GM23338 (cell line): ENCODE measurements around the gene TSPOAP1. TPM values are rescaled to one million over a fixed set of nuclear protein-coding genes. Genes with fewer than 3 reads are reported as not detected.
A peak's percentile ranks its signal among the peaks of the same experiment; 100 is the strongest.

Experiments used
- ATAC-seq: fragments of 200-7000 bp; cut with Tn5 transposase; 3 replicates; pipeline ENCODE4 v1.9.1; 2020
- DNase-seq: peaks from one replicate; pipeline ENCODE4 v3.0.0-alpha.2; 2015; ENCODE audit warnings: low spot score
- H2AFZ ChIP-seq: fragments of 200-600 bp; sonication (generic); 2 replicates; pipeline ENCODE4 v1.8.0; 2016; ENCODE audit warnings: antibody characterized with exemption, mild to moderate bottlenecking, moderate library complexity
- H3F3A ChIP-seq: fragments of 200-600 bp; sonication (generic); replicated peaks from 2 replicates; pipeline ENCODE4 v1.8.0; 2017; ENCODE audit warnings: antibody characterized with exemption, mixed run types, low read depth
- H3K27ac ChIP-seq: fragments of 200-600 bp; sonication (generic); 2 replicates; pipeline ENCODE4 v1.6.1; 2016; ENCODE audit warnings: low read depth
- H3K27me3 ChIP-seq: fragments of 200-600 bp; sonication (generic); 2 replicates; pipeline ENCODE4 v1.8.0; 2016; ENCODE audit warnings: mild to moderate bottlenecking, mixed run types, moderate library complexity; ENCODE audit not compliant: insufficient read depth
- H3K36me3 ChIP-seq: fragments of 200-600 bp; sonication (generic); 2 replicates; pipeline ENCODE4 v1.8.0; 2016; ENCODE audit warnings: mild to moderate bottlenecking; ENCODE audit not compliant: insufficient read depth
- H3K4me1 ChIP-seq: fragments of 200-600 bp; sonication (generic); 2 replicates; pipeline ENCODE4 v1.8.0; 2016; ENCODE audit warnings: mild to moderate bottlenecking, moderate library complexity; ENCODE audit not compliant: insufficient read depth
- H3K4me2 ChIP-seq: fragments of 200-600 bp; sonication (generic); 2 replicates; pipeline ENCODE4 v1.7.1; 2017; ENCODE audit warnings: mixed run types
- H3K4me3 ChIP-seq: fragments of 200-600 bp; sonication (generic); 2 replicates; pipeline ENCODE4 v1.6.1; 2016; ENCODE audit warnings: mixed run types
- H3K79me2 ChIP-seq: fragments of 200-600 bp; sonication (generic); replicated peaks from 2 replicates; pipeline ENCODE4 v1.8.0; 2017; ENCODE audit warnings: mild to moderate bottlenecking; ENCODE audit not compliant: insufficient read depth
- H3K9me2 ChIP-seq: fragments of 200-600 bp; sonication (generic); 2 replicates; pipeline ENCODE4 v1.8.0; 2017; ENCODE audit not compliant: insufficient read depth
- H4K20me1 ChIP-seq: fragments of 200-600 bp; sonication (generic); replicated peaks from 2 replicates; pipeline ENCODE4 v1.8.0; 2017; ENCODE audit warnings: mild to moderate bottlenecking; ENCODE audit not compliant: insufficient read depth
- H3K27ac Mint-ChIP-seq: 2 replicates; pipeline ENCODE4 v1.8.0; 2020; ENCODE audit warnings: inconsistent platforms, mild to moderate bottlenecking, moderate library complexity, mixed read lengths
- H3K27me3 Mint-ChIP-seq: 3 replicates; pipeline ENCODE4 v1.8.0; 2022; ENCODE audit warnings: low read depth, mild to moderate bottlenecking, moderate library complexity, mixed read lengths, inconsistent platforms; ENCODE audit not compliant: insufficient read depth, poor library complexity
- H3K36me3 Mint-ChIP-seq: 3 replicates; pipeline ENCODE4 v1.8.0; 2021; ENCODE audit warnings: low read depth, mild to moderate bottlenecking, inconsistent platforms, moderate library complexity, mixed read lengths
- H3K4me1 Mint-ChIP-seq: 3 replicates; pipeline ENCODE4 v1.8.0; 2020; ENCODE audit warnings: mild to moderate bottlenecking, inconsistent platforms, mixed read lengths
- H3K4me3 Mint-ChIP-seq: 3 replicates; pipeline ENCODE4 v1.8.0; 2021; ENCODE audit warnings: moderate library complexity, mild to moderate bottlenecking, inconsistent platforms, mixed read lengths
- H3K9me3 Mint-ChIP-seq: 3 replicates; pipeline ENCODE4 v1.8.0; 2020; ENCODE audit warnings: moderate library complexity, mild to moderate bottlenecking, inconsistent platforms, mixed read lengths
- CREB1 ChIP-seq: fragments of 250-450 bp; sonication (Bioruptor Pico); IDR thresholded peaks from 2 replicates; pipeline ENCODE4 v1.5.0; 2020; ENCODE audit warnings: low read depth, mild to moderate bottlenecking, moderate library complexity
- polyA plus RNA-seq: library from polyadenylated mRNA; unstranded; fragments of >200 nt; fragmentation: Nextera tagmentation; extraction: Ambion mirVana; gene quantifications from 2 replicates; pipeline ENCODE4 v1.2.1, GENCODE V29; 2016
- total RNA-seq: library from RNA; depleted of rRNA; stranded (reverse); fragments of >200 nt; shearing (Covaris generic); gene quantifications from 2 replicates; pipeline ENCODE4 v1.2.3, GENCODE V29; 2014
- TF ChIP-seq, protein P1 (sequence below): fragments of 250-450 bp; sonication (Bioruptor Pico); IDR thresholded peaks from 2 replicates; pipeline ENCODE4 v1.5.0; 2020; ENCODE audit warnings: mild to moderate bottlenecking, moderate library complexity
- TF ChIP-seq, protein P2 (sequence below): IDR thresholded peaks from 2 replicates; pipeline ENCODE4 v1.6.1; 2016; ENCODE audit warnings: antibody characterized with exemption
- TF ChIP-seq, protein P3 (sequence below), 2 experiments: fragments of 200-600 bp in 1 of 2; sonication (generic) in 1 of 2; conservative IDR thresholded peaks; 2 replicates each; pipeline versions ENCODE4 v1.5.1 to v1.6.1; 2016 to 2017; ENCODE audit warnings: antibody characterized with exemption in 2 of 2, low read depth in 2 of 2, mild to moderate bottlenecking in 2 of 2, moderate library complexity in 1 of 2

TSPOAP1 gene
- total and polyA plus RNA-seq, 2 experiments from 2014 or later, result 7.3 to 11.8 TPM

DNA sequence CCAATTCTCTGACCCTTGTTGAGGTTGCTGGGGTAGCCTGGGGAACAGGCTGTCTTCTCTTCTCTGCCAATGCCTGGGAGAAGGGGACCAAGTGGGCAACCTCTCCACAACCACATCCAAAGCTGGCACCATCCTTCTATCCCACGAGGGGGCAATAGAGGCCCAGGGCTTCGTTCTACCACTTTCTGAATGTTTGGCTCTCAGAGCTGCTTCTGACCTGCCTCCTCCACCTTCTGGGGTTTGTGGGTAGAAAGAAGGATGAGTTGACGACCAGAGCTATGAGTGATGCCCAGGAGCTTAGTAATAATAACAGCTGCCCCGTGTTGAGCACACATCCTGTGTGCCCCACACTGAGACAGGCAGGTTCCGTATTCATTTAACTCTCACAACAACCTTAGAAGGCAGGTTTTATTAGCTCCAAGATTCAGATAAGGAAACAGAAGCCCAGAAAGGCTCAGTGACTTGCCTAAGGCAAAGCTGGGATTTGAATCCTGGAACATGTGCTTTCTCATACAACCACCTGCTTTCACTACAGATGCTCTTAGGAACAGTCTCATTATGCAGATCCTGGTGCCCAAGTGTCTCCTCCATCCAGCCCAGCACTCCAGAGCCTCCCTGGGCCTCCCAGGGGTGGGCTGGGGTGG lies 11.1 kb downstream of the TSPOAP1 start:
- no peak overlapping the region for H2AFZ ChIP-seq
- no peaks in the 10 kb centered on the region for H3K27me3 ChIP-seq
- no peaks in the 10 kb centered on the region for H3K36me3 ChIP-seq
- no peak overlapping the region for H3K4me2 ChIP-seq
- no peaks in the 10 kb centered on the region for H3F3A ChIP-seq
- H4K20me1 ChIP-seq, result no peaks in the 10 kb centered on the region
- ATAC-seq, result peak; percentile 90
- no peaks in the 10 kb centered on the region for H3K79me2 ChIP-seq
- H3K27ac ChIP-seq, result no peak overlapping the region
- TF ChIP-seq, protein P1, sequence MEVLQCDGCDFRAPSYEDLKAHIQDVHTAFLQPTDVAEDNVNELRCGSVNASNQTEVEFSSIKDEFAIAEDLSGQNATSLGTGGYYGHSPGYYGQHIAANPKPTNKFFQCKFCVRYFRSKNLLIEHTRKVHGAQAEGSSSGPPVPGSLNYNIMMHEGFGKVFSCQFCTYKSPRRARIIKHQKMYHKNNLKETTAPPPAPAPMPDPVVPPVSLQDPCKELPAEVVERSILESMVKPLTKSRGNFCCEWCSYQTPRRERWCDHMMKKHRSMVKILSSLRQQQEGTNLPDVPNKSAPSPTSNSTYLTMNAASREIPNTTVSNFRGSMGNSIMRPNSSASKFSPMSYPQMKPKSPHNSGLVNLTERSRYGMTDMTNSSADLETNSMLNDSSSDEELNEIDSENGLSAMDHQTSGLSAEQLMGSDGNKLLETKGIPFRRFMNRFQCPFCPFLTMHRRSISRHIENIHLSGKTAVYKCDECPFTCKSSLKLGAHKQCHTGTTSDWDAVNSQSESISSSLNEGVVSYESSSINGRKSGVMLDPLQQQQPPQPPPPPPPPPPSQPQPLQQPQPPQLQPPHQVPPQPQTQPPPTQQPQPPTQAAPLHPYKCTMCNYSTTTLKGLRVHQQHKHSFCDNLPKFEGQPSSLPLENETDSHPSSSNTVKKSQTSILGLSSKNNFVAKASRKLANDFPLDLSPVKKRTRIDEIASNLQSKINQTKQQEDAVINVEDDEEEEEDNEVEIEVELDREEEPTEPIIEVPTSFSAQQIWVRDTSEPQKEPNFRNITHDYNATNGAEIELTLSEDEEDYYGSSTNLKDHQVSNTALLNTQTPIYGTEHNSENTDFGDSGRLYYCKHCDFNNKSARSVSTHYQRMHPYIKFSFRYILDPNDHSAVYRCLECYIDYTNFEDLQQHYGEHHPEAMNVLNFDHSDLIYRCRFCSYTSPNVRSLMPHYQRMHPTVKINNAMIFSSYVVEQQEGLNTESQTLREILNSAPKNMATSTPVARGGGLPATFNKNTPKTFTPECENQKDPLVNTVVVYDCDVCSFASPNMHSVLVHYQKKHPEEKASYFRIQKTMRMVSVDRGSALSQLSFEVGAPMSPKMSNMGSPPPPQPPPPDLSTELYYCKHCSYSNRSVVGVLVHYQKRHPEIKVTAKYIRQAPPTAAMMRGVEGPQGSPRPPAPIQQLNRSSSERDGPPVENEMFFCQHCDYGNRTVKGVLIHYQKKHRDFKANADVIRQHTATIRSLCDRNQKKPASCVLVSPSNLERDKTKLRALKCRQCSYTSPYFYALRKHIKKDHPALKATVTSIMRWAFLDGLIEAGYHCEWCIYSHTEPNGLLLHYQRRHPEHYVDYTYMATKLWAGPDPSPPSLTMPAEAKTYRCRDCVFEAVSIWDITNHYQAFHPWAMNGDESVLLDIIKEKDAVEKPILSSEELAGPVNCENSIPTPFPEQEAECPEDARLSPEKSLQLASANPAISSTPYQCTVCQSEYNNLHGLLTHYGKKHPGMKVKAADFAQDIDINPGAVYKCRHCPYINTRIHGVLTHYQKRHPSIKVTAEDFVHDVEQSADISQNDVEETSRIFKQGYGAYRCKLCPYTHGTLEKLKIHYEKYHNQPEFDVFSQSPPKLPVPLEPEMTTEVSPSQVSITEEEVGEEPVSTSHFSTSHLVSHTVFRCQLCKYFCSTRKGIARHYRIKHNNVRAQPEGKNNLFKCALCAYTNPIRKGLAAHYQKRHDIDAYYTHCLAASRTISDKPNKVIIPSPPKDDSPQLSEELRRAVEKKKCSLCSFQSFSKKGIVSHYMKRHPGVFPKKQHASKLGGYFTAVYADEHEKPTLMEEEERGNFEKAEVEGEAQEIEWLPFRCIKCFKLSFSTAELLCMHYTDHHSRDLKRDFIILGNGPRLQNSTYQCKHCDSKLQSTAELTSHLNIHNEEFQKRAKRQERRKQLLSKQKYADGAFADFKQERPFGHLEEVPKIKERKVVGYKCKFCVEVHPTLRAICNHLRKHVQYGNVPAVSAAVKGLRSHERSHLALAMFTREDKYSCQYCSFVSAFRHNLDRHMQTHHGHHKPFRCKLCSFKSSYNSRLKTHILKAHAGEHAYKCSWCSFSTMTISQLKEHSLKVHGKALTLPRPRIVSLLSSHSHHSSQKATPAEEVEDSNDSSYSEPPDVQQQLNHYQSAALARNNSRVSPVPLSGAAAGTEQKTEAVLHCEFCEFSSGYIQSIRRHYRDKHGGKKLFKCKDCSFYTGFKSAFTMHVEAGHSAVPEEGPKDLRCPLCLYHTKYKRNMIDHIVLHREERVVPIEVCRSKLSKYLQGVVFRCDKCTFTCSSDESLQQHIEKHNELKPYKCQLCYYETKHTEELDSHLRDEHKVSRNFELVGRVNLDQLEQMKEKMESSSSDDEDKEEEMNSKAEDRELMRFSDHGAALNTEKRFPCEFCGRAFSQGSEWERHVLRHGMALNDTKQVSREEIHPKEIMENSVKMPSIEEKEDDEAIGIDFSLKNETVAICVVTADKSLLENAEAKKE (CRISPR knock-in tag), result no peak
- TF ChIP-seq, protein P2, sequence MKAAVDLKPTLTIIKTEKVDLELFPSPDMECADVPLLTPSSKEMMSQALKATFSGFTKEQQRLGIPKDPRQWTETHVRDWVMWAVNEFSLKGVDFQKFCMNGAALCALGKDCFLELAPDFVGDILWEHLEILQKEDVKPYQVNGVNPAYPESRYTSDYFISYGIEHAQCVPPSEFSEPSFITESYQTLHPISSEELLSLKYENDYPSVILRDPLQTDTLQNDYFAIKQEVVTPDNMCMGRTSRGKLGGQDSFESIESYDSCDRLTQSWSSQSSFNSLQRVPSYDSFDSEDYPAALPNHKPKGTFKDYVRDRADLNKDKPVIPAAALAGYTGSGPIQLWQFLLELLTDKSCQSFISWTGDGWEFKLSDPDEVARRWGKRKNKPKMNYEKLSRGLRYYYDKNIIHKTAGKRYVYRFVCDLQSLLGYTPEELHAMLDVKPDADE, result no peak
- TF ChIP-seq CREB1, result no peak
- TF ChIP-seq, protein P3, sequence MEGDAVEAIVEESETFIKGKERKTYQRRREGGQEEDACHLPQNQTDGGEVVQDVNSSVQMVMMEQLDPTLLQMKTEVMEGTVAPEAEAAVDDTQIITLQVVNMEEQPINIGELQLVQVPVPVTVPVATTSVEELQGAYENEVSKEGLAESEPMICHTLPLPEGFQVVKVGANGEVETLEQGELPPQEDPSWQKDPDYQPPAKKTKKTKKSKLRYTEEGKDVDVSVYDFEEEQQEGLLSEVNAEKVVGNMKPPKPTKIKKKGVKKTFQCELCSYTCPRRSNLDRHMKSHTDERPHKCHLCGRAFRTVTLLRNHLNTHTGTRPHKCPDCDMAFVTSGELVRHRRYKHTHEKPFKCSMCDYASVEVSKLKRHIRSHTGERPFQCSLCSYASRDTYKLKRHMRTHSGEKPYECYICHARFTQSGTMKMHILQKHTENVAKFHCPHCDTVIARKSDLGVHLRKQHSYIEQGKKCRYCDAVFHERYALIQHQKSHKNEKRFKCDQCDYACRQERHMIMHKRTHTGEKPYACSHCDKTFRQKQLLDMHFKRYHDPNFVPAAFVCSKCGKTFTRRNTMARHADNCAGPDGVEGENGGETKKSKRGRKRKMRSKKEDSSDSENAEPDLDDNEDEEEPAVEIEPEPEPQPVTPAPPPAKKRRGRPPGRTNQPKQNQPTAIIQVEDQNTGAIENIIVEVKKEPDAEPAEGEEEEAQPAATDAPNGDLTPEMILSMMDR (conservative IDR thresholded peaks at IDR 0.05; ENCODE audit: low read depth in 2 of 2), result peak; percentile 64 to 84
- Mint-ChIP-seq H3K4me1 (peaks cover 10% of the 10 kb centered on the region), H3K9me3 (no peaks in the 10 kb centered on the region), H3K4me3 (no peak overlapping the region), H3K27ac (no peak overlapping the region), H3K27me3 (peaks cover 9% of the 10 kb centered on the region), H3K36me3 (no peaks in the 10 kb centered on the region)
- H3K4me3 ChIP-seq, result no peak overlapping the region
- DNase-seq, result peak; percentile 77
- no peaks in the 10 kb centered on the region for H3K9me2 ChIP-seq
- H3K4me1 ChIP-seq, result no peaks in the 10 kb centered on the region
